Urinary bladder (tissue), 4 donors: ENCODE measurements around the gene RABGAP1L. TPM values are rescaled to one million over a fixed set of nuclear protein-coding genes. Genes with fewer than 3 reads are reported as not detected.
A peak's percentile ranks its signal among the peaks of the same experiment; 100 is the strongest.

Experiments used
- DNase-seq: peaks from one replicate; pipeline ENCODE4 v3.0.0-alpha.2; 2015; ENCODE audit errors: extremely low spot score
- H3K27ac ChIP-seq: one replicate; pipeline ENCODE4 v1.5.1; 2013; ENCODE audit warnings: low read depth, mild to moderate bottlenecking, moderate library complexity
- H3K36me3 ChIP-seq: one replicate; pipeline ENCODE4 v1.6.1; 2013; ENCODE audit warnings: mild to moderate bottlenecking, moderate library complexity; ENCODE audit not compliant: insufficient read depth
- H3K4me1 ChIP-seq: one replicate; pipeline ENCODE4 v1.6.1; 2013; ENCODE audit warnings: mild to moderate bottlenecking, moderate library complexity; ENCODE audit not compliant: insufficient read depth
- H3K4me3 ChIP-seq: one replicate; pipeline ENCODE4 v1.5.1; 2013; ENCODE audit warnings: low read depth, low read length
- WGBS: extraction: QIAGEN DNeasy Blood & Tissue Kit; methylation state at CpG from one replicate; pipeline ENCODE4 v1.1.7; 2013; 5-methylcytosine and 5-hydroxymethylcytosine counted together
- polyA plus RNA-seq: library from polyadenylated mRNA; stranded (reverse); fragments of 200-250 nt; gene quantifications from one replicate; pipeline ENCODE4 v1.2.3, GENCODE V29; 2013
- total RNA-seq: library from RNA; depleted of rRNA; stranded (reverse); fragments of >200 nt; gene quantifications from one replicate; pipeline ENCODE4 v1.2.3, GENCODE V29; 2014
- donor health status: healthy with polysubstance abuse.
- donor health status: healthy.

The RABGAP1L gene
- total and polyA plus RNA-seq, 2 donors = 14.5 to 102 TPM

GRCh38 chr1:174764191-174764590, 604.9 kb downstream of the RABGAP1L start:
- no peak for DNase-seq
- WGBS = 40% methylated on average over 2 of the region's 2 CpGs
- H3K4me1 ChIP-seq = no peaks in the 10 kb centered on the region

GRCh38 chr1:174766727-174767126, 607.4 kb downstream of the RABGAP1L start:
- 96% methylated on average over 2 of the region's 2 CpGs for WGBS

More at GRCh38 chr1:174764191-174764590, 604.9 kb downstream of the RABGAP1L start:
- H3K36me3 ChIP-seq = no peaks in the 10 kb centered on the region
- no peak overlapping the region for H3K27ac ChIP-seq
- H3K4me3 ChIP-seq = no peak overlapping the region

GRCh38 chr1:174768516-174768915, 609.2 kb downstream of the RABGAP1L start:
- Histone ChIP-seq H3K36me3 (no peaks in the 10 kb centered on the region), H3K4me3 (no peak overlapping the region), H3K27ac (no peak overlapping the region), H3K4me1 (no peaks in the 10 kb centered on the region)
- WGBS = 32% methylated on average over 2 of the region's 2 CpGs
- DNase-seq = no peak

More at GRCh38 chr1:174766727-174767126, 607.4 kb downstream of the RABGAP1L start:
- no peak overlapping the region for H3K27ac ChIP-seq
- no peaks in the 10 kb centered on the region for H3K36me3 ChIP-seq
- H3K4me3 ChIP-seq = no peak overlapping the region
- H3K4me1 ChIP-seq = no peaks in the 10 kb centered on the region
- DNase-seq = no peak

- Histone ChIP-seq H3K4me1 (no peaks in the 10 kb centered on the region), H3K4me3 (no peak overlapping the region), H3K36me3 (no peaks in the 10 kb centered on the region), H3K27ac (no peak overlapping the region)
- 87% methylated on average over 2 of the region's 2 CpGs for WGBS
- no peak for DNase-seq
Observed at GRCh38 chr1:174768949-174769348, 609.6 kb downstream of the RABGAP1L start.

- no peaks in the 10 kb centered on the region for H3K4me1 ChIP-seq
- no peaks in the 10 kb centered on the region for H3K36me3 ChIP-seq
- no peak overlapping the region for H3K4me3 ChIP-seq
- no peak overlapping the region for H3K27ac ChIP-seq
- peak; percentile 26 for DNase-seq
Observed at GRCh38 chr1:174769961-174770549, 610.7 kb downstream of the RABGAP1L start.

GRCh38 chr1:174775621-174776020, 616.3 kb downstream of the RABGAP1L start:
- 82% methylated on average over 2 of the region's 2 CpGs for WGBS
- DNase-seq = no peak

GRCh38 chr1:174777262-174777661, 617.9 kb downstream of the RABGAP1L start:
- Histone ChIP-seq H3K27ac (no peak overlapping the region), H3K4me3 (no peak overlapping the region), H3K4me1 (no peaks in the 10 kb centered on the region), H3K36me3 (no peaks in the 10 kb centered on the region)
- DNase-seq = no peak
- WGBS = 95% methylated on average over 2 of the region's 2 CpGs

More at GRCh38 chr1:174775621-174776020, 616.3 kb downstream of the RABGAP1L start:
- Histone ChIP-seq H3K4me1 (no peaks in the 10 kb centered on the region), H3K36me3 (no peaks in the 10 kb centered on the region), H3K27ac (no peak overlapping the region), H3K4me3 (no peak overlapping the region)

GRCh38 chr1:174785510-174785909, 626.2 kb downstream of the RABGAP1L start:
- Histone ChIP-seq H3K4me1 (no peaks in the 10 kb centered on the region), H3K4me3 (no peak overlapping the region), H3K27ac (no peak overlapping the region), H3K36me3 (no peaks in the 10 kb centered on the region)
- no peak for DNase-seq
- WGBS = 86% methylated on average over 6 of the region's 6 CpGs

GRCh38 chr1:174786358-174786757, 627.0 kb downstream of the RABGAP1L start:
- Histone ChIP-seq H3K4me1 (no peaks in the 10 kb centered on the region), H3K4me3 (no peak overlapping the region), H3K27ac (no peak overlapping the region), H3K36me3 (no peaks in the 10 kb centered on the region)
- no peak for DNase-seq
- 44% methylated on average over 2 of the region's 2 CpGs for WGBS

GRCh38 chr1:174786760-174787159, 627.4 kb downstream of the RABGAP1L start:
- DNase-seq = no peak
- H3K4me3 ChIP-seq = no peak overlapping the region
- no peak overlapping the region for H3K27ac ChIP-seq
- no peaks in the 10 kb centered on the region for H3K36me3 ChIP-seq
- 84% methylated on average over 4 of the region's 4 CpGs for WGBS
- H3K4me1 ChIP-seq = no peaks in the 10 kb centered on the region

GRCh38 chr1:174788981-174789380, 629.7 kb downstream of the RABGAP1L start:
- Histone ChIP-seq H3K4me1 (no peaks in the 10 kb centered on the region), H3K4me3 (no peak overlapping the region), H3K36me3 (no peaks in the 10 kb centered on the region), H3K27ac (no peak overlapping the region)
- 89% methylated on average over 1 of the region's 1 CpG for WGBS
- DNase-seq = no peak

- Histone ChIP-seq H3K27ac (no peak overlapping the region), H3K36me3 (no peaks in the 10 kb centered on the region), H3K4me1 (no peaks in the 10 kb centered on the region), H3K4me3 (no peak overlapping the region)
- WGBS = 87% methylated on average over 1 of the region's 1 CpG
- no peak for DNase-seq
Observed at GRCh38 chr1:174789399-174789798, 630.1 kb downstream of the RABGAP1L start.

GRCh38 chr1:174791863-174792262, 632.5 kb downstream of the RABGAP1L start:
- H3K4me1 ChIP-seq = no peaks in the 10 kb centered on the region
- no peak overlapping the region for H3K4me3 ChIP-seq
- H3K27ac ChIP-seq = no peak overlapping the region
- H3K36me3 ChIP-seq = no peaks in the 10 kb centered on the region
- WGBS = 19% methylated on average over 2 of the region's 2 CpGs
- no peak for DNase-seq

GRCh38 chr1:174794861-174795260, 635.5 kb downstream of the RABGAP1L start:
- 98% methylated on average over 1 of the region's 1 CpG for WGBS
- H3K27ac ChIP-seq = no peak overlapping the region
- no peak overlapping the region for H3K4me3 ChIP-seq
- H3K36me3 ChIP-seq = no peaks in the 10 kb centered on the region
- H3K4me1 ChIP-seq = no peaks in the 10 kb centered on the region
- DNase-seq = no peak

GRCh38 chr1:174795806-174796205, 636.5 kb downstream of the RABGAP1L start:
- no peaks in the 10 kb centered on the region for H3K36me3 ChIP-seq
- H3K27ac ChIP-seq = no peak overlapping the region
- 91% methylated on average over 2 of the region's 2 CpGs for WGBS
- H3K4me1 ChIP-seq = no peaks in the 10 kb centered on the region
- no peak overlapping the region for H3K4me3 ChIP-seq
- no peak for DNase-seq
